KMS-11 (cell line): ENCODE measurements around the gene SELENOS.

Experiments used
- H2AFZ ChIP-seq: fragments of 200-600 bp; sonication (generic); 2 replicates; pipeline ENCODE4 v1.6.1; 2016; ENCODE audit warnings: antibody characterized with exemption, mixed run types, low read depth
- H3K27ac ChIP-seq: fragments of 200-600 bp; sonication (generic); 2 replicates; pipeline ENCODE4 v1.6.1; 2016; ENCODE audit warnings: mild to moderate bottlenecking, mixed run types
- H3K27me3 ChIP-seq: fragments of 200-600 bp; sonication (generic); 2 replicates; pipeline ENCODE4 v1.6.1; 2017; ENCODE audit warnings: mild to moderate bottlenecking, low read depth, mixed run types, moderate library complexity; ENCODE audit not compliant: insufficient read depth
- H3K36me3 ChIP-seq: fragments of 200-600 bp; sonication (generic); 2 replicates; pipeline ENCODE4 v1.6.1; 2017; ENCODE audit warnings: mild to moderate bottlenecking, mixed run types; ENCODE audit not compliant: insufficient read depth
- H3K4me1 ChIP-seq: fragments of 200-600 bp; sonication (generic); 2 replicates; pipeline ENCODE4 v1.6.1; 2016; ENCODE audit warnings: mild to moderate bottlenecking, low read depth, mixed run types; ENCODE audit not compliant: poor library complexity, severe bottlenecking
- H3K4me2 ChIP-seq: fragments of 200-600 bp; sonication (generic); 2 replicates; pipeline ENCODE4 v1.7.0; 2016; ENCODE audit warnings: mild to moderate bottlenecking, mixed run types
- H3K4me3 ChIP-seq: fragments of 200-600 bp; sonication (generic); IDR thresholded peaks from 2 replicates; pipeline ENCODE4 v1.6.1; 2017; ENCODE audit warnings: low read depth, low read length, mixed read lengths; ENCODE audit not compliant: insufficient read depth
- H3K79me2 ChIP-seq: fragments of 200-600 bp; sonication (generic); 2 replicates; pipeline ENCODE4 v1.6.1; 2016; ENCODE audit warnings: low read depth, mixed run types; ENCODE audit not compliant: insufficient read depth
- H3K9ac ChIP-seq: fragments of 200-600 bp; sonication (generic); 2 replicates; pipeline ENCODE4 v1.6.1; 2016; ENCODE audit warnings: mild to moderate bottlenecking, mixed run types
- H4K20me1 ChIP-seq: fragments of 200-600 bp; sonication (generic); 2 replicates; pipeline ENCODE4 v1.6.1; 2016; ENCODE audit warnings: mild to moderate bottlenecking, mixed run types; ENCODE audit not compliant: insufficient read depth
- TF ChIP-seq, protein P1 (sequence below): fragments of 200-600 bp; sonication (generic); conservative IDR thresholded peaks from 2 replicates; pipeline ENCODE4 v1.6.1; 2017; ENCODE audit warnings: low read depth, mild to moderate bottlenecking, antibody characterized with exemption, low read length, moderate library complexity, mixed read lengths

SELENOS gene

GRCh38 chr15:101273534-101273933 is 3.8 kb downstream of the SELENOS start:
- H3K9ac ChIP-seq: no peak overlapping the region
- TF ChIP-seq, protein P1, sequence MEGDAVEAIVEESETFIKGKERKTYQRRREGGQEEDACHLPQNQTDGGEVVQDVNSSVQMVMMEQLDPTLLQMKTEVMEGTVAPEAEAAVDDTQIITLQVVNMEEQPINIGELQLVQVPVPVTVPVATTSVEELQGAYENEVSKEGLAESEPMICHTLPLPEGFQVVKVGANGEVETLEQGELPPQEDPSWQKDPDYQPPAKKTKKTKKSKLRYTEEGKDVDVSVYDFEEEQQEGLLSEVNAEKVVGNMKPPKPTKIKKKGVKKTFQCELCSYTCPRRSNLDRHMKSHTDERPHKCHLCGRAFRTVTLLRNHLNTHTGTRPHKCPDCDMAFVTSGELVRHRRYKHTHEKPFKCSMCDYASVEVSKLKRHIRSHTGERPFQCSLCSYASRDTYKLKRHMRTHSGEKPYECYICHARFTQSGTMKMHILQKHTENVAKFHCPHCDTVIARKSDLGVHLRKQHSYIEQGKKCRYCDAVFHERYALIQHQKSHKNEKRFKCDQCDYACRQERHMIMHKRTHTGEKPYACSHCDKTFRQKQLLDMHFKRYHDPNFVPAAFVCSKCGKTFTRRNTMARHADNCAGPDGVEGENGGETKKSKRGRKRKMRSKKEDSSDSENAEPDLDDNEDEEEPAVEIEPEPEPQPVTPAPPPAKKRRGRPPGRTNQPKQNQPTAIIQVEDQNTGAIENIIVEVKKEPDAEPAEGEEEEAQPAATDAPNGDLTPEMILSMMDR: no peak
- peaks cover 24% of the 10 kb centered on the region; the same call in 1 of the 2 replicates for H3K36me3 ChIP-seq
- peaks cover 29% of the 10 kb centered on the region for H3K4me1 ChIP-seq
- H2AFZ ChIP-seq: no peak overlapping the region
- no peak overlapping the region for H3K27ac ChIP-seq
- peak overlapping the region; percentile 96; the same call in 1 of the 2 replicates for H3K4me2 ChIP-seq
- H3K27me3 ChIP-seq: no peaks in the 10 kb centered on the region
- no peaks in the 10 kb centered on the region for H4K20me1 ChIP-seq
- peaks cover 23% of the 10 kb centered on the region; the same call in 1 of the 2 replicates for H3K79me2 ChIP-seq
- H3K4me3 ChIP-seq: no peak overlapping the region

- Histone ChIP-seq H3K9ac (no peak overlapping the region), H3K4me1 (peaks cover 29% of the 10 kb centered on the region), H3K27ac (no peak overlapping the region), H4K20me1 (no peaks in the 10 kb centered on the region), H2AFZ (no peak overlapping the region), H3K4me3 (no peak overlapping the region), H3K4me2 (no peak overlapping the region), H3K36me3 (peaks cover 24% of the 10 kb centered on the region; the same call in 1 of the 2 replicates), H3K79me2 (peaks cover 23% of the 10 kb centered on the region; the same call in 1 of the 2 replicates), H3K27me3 (no peaks in the 10 kb centered on the region)
- TF ChIP-seq, protein P1: no peak
These were observed 4.7 kb downstream of the SELENOS start for GRCh38 chr15:101272584-101272983.

GRCh38 chr15:101269479-101270223 is 7.6 kb downstream of the SELENOS start:
- no peak overlapping the region for H2AFZ ChIP-seq
- TF ChIP-seq, protein P1: 0 out of 2 replicates have a peak, but pooled peaks have one; percentile 28
- H3K79me2 ChIP-seq: peaks cover 18% of the 10 kb centered on the region; the same call in 1 of the 2 replicates
- no peak overlapping the region for H3K27ac ChIP-seq
- H3K4me2 ChIP-seq: no peak overlapping the region
- no peak overlapping the region for H3K4me3 ChIP-seq
- H4K20me1 ChIP-seq: no peaks in the 10 kb centered on the region
- peaks cover 22% of the 10 kb centered on the region; the same call in 1 of the 2 replicates for H3K36me3 ChIP-seq
- peaks cover 40% of the 10 kb centered on the region for H3K4me1 ChIP-seq
- H3K27me3 ChIP-seq: no peaks in the 10 kb centered on the region
- no peak overlapping the region for H3K9ac ChIP-seq

DNA sequence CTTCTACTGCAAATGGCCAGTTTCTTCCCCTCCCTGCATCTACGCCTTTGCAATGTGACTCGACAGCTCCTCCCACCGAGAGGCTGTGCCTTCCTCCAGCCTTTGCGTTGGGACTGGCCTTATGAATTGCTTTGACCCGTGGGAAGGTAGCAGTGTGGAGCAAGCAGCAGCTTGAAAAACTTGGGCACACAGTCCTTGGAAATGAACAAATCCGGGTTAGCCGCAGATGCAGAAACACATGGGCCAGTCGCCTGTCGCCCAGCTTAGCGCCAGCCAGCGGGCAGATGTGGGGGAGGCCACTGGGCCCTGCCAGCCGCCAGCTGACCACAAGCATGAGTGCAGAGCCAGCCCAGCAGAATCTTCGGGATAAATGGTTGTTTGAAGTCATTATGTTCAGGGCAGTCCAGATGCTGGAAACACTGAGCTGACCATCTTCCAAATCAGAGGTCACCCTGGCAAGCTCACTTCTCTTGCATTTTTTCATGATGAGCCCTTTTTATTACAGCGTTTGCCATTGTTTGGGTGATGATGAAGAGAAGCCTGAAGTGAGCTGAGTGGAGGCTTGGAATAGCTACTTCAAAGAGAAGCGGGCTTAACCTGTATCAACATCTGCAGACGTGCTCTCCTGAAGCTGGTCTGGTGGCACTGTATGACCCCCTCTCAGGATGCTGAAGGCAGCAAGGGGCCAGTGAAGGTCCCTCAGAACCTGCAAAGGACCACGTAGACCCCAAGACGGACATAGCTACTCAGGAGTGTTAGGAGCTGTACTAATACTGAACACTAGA is 9.8 kb downstream of the SELENOS start:
- H3K4me1 ChIP-seq: peaks cover 43% of the 10 kb centered on the region
- H3K4me3 ChIP-seq: no peak overlapping the region
- TF ChIP-seq, protein P1: no peak
- H3K27me3 ChIP-seq: no peaks in the 10 kb centered on the region
- peaks cover 15% of the 10 kb centered on the region; the same call in 1 of the 2 replicates for H3K36me3 ChIP-seq
- no peak overlapping the region for H3K9ac ChIP-seq
- no peak overlapping the region for H3K4me2 ChIP-seq
- H4K20me1 ChIP-seq: no peaks in the 10 kb centered on the region
- no peak overlapping the region for H3K27ac ChIP-seq
- no peaks in the 10 kb centered on the region for H3K79me2 ChIP-seq
- H2AFZ ChIP-seq: no peak overlapping the region
